Sigmoid colon (tissue), 7 donors: ENCODE results near the gene ENDOV. TPM values are rescaled to one million over a fixed set of nuclear protein-coding genes. Genes with fewer than 3 reads are reported as not detected.

ENCODE experiments used
- DNase-seq: peaks from one replicate; pipeline ENCODE4 v3.0.0-alpha.2; 2019
- H3K27ac ChIP-seq, 4 donors: fragments of 200-600 bp; sonication (generic); one replicate each; pipeline ENCODE4 v1.5.1; 2016 to 2019; ENCODE audit warnings: mild to moderate bottlenecking in 1 of 4
- H3K27me3 ChIP-seq, 3 donors: fragments of 200-600 bp; sonication (generic); one replicate each; pipeline ENCODE4 v1.5.1; 2019; ENCODE audit warnings: mild to moderate bottlenecking in 1 of 3
- H3K36me3 ChIP-seq, 4 donors: fragments of 200-600 bp; sonication (generic); one replicate each; pipeline ENCODE4 v1.5.1; 2016 to 2019
- H3K4me1 ChIP-seq, 4 donors: fragments of 200-600 bp; sonication (generic); one replicate each; pipeline ENCODE4 v1.5.1; 2017 to 2019
- H3K4me3 ChIP-seq, 4 donors: fragments of 200-600 bp; sonication (generic); one replicate each; pipeline ENCODE4 v1.5.1; 2017 to 2019; ENCODE audit warnings: mild to moderate bottlenecking in 2 of 4, moderate library complexity in 1 of 4
- H3K9me3 ChIP-seq, 4 donors: fragments of 200-600 bp in 3 of 4; sonication (generic) in 3 of 4; one replicate each; pipeline versions ENCODE4 v1.5.1 to v1.6.1; 2013 to 2019
- CTCF ChIP-seq, 4 experiments: fragments of 450-650 bp in 3 of 4; fragments of 200-600 bp in 1 of 4; IDR thresholded peaks; one replicate each; pipeline ENCODE4 v1.5.1; 2016 to 2019; ENCODE audit warnings: antibody characterized with exemption in 4 of 4, mild to moderate bottlenecking in 3 of 4, moderate library complexity in 2 of 4
- EP300 ChIP-seq, 4 donors: sonication (generic); formaldehyde crosslinking; IDR thresholded peaks; one replicate each; pipeline ENCODE4 v1.6.1; 2017; ENCODE audit warnings: antibody characterized with exemption in 4 of 4
- POLR2A ChIP-seq, 2 donors: fragments of 450-650 bp; IDR thresholded peaks; one replicate each; pipeline ENCODE4 v1.6.1; 2016; ENCODE audit warnings: antibody characterized with exemption in 2 of 2, mild to moderate bottlenecking in 2 of 2, moderate library complexity in 2 of 2
- POLR2AphosphoS5 ChIP-seq, 4 donors: sonication (generic); formaldehyde crosslinking; IDR thresholded peaks; one replicate each; pipeline ENCODE4 v1.6.1; 2017; ENCODE audit warnings: antibody characterized with exemption in 4 of 4
- WGBS, 2 donors: extraction: QIAGEN DNeasy Blood & Tissue Kit; methylation state at CpG; one replicate each; pipeline ENCODE4 v1.1.7; 2013; 5-methylcytosine and 5-hydroxymethylcytosine counted together
- intact Hi-C: fragments of 100-400 bp; cut with DNase I; formaldehyde crosslinking; loops from one replicate; pipeline ENCODE4 v1.15.1; 2023
- polyA plus RNA-seq, 3 donors: library from polyadenylated mRNA; stranded (reverse); fragments of 200-250 nt; gene quantifications; one replicate each; pipeline ENCODE4 v1.2.3, GENCODE V29; 2013
- total RNA-seq, 4 donors: library from RNA; depleted of rRNA; stranded (reverse); fragments of >200 nt; gene quantifications; one replicate each; pipeline ENCODE4 v1.1.0, GENCODE V29; 2016
- donor health status: healthy with polysubstance abuse.
- donor health status: Bipolar disorder and iron deficiency.
- donor health status: healthy.

The ENDOV gene
- total and polyA plus RNA-seq, 7 donors: 9.5 to 23.5 (median 17.4) TPM

- TF ChIP-seq POLR2AphosphoS5 (IDR thresholded peaks at IDR 0.05) (no peak), CTCF (IDR thresholded peaks at IDR 0.05) (no peak), POLR2A (IDR thresholded peaks at IDR 0.05) (no peak), EP300 (IDR thresholded peaks at IDR 0.05) (no peak)
- intact Hi-C loops: loop anchor here (10.0 kb wide), 1 partner anchor 365 kb away; no protein-coding TSS in a partner anchor
- DNase-seq: no peak
- Histone ChIP-seq H3K9me3 (no peaks in the 10 kb centered on the region), H3K27ac (no peak overlapping the region), H3K4me3 (no peak overlapping the region), H3K4me1 (peaks cover 0 to 16% (median 13%) of the 10 kb centered on the region in 4 donors), H3K27me3 (peaks cover 0 to 6% (median 6%) of the 10 kb centered on the region in 3 donors), H3K36me3 (peaks cover 0 to 56% (median 0%) of the 10 kb centered on the region in 4 donors)
- WGBS, 2 donors: 74 to 80% methylated on average over 11 of the region's 11 CpGs
Observed at GRCh38 chr17:80469667-80470066, 54.7 kb downstream of the ENDOV start.

GRCh38 chr17:80470603-80471002 is 55.6 kb downstream of the ENDOV start:
- 81 to 83% methylated on average over 21 of the region's 21 CpGs for WGBS, 2 donors
- DNase-seq: no peak
- intact Hi-C loops: loop anchor here (10.0 kb wide), 1 partner anchor 364 kb away; no protein-coding TSS in a partner anchor
- TF ChIP-seq POLR2AphosphoS5 (IDR thresholded peaks at IDR 0.05) (no peak), CTCF (IDR thresholded peaks at IDR 0.05) (no peak), EP300 (IDR thresholded peaks at IDR 0.05) (no peak), POLR2A (IDR thresholded peaks at IDR 0.05) (no peak)
- Histone ChIP-seq H3K27ac (no peak overlapping the region), H3K27me3 (peaks cover 0 to 11% (median 8%) of the 10 kb centered on the region in 3 donors), H3K36me3 (peaks cover 0 to 56% (median 0%) of the 10 kb centered on the region in 4 donors), H3K9me3 (no peaks in the 10 kb centered on the region), H3K4me3 (no peak overlapping the region), H3K4me1 (peaks cover 0 to 25% (median 22%) of the 10 kb centered on the region in 4 donors)

- no peak for DNase-seq
- intact Hi-C loops: loop anchor here (10.0 kb wide), 1 partner anchor 363 kb away; no protein-coding TSS in a partner anchor
- Histone ChIP-seq H3K27ac (no peak overlapping the region), H3K4me3 (no peak overlapping the region), H3K4me1 (peaks cover 1 to 36% (median 34%) of the 10 kb centered on the region in 4 donors), H3K36me3 (peaks cover 0 to 56% (median 0%) of the 10 kb centered on the region in 4 donors), H3K27me3 (peaks cover 3 to 22% (median 18%) of the 10 kb centered on the region in 3 donors), H3K9me3 (no peaks in the 10 kb centered on the region)
- TF ChIP-seq EP300 (IDR thresholded peaks at IDR 0.05) (no peak), CTCF (IDR thresholded peaks at IDR 0.05) (no peak), POLR2AphosphoS5 (IDR thresholded peaks at IDR 0.05) (no peak), POLR2A (IDR thresholded peaks at IDR 0.05) (no peak)
- WGBS, 2 donors: 68 to 69% methylated on average over 8 of the region's 8 CpGs
Observed at GRCh38 chr17:80471922-80472321, 57.0 kb downstream of the ENDOV start.

GRCh38 chr17:80472996-80473395 is 58.0 kb downstream of the ENDOV start:
- H3K36me3 ChIP-seq: peaks cover 0 to 54% (median 0%) of the 10 kb centered on the region in 4 donors
- peaks cover 12 to 33% (median 28%) of the 10 kb centered on the region in 3 donors for H3K27me3 ChIP-seq
- 57 to 80% methylated on average over 12 of the region's 12 CpGs for WGBS, 2 donors
- H3K9me3 ChIP-seq: no peaks in the 10 kb centered on the region
- H3K4me3 ChIP-seq: no peak overlapping the region
- TF ChIP-seq POLR2A (IDR thresholded peaks at IDR 0.05): no peak
- TF ChIP-seq CTCF (IDR thresholded peaks at IDR 0.05): no peak
- TF ChIP-seq EP300 (IDR thresholded peaks at IDR 0.05): no peak
- no peak for TF ChIP-seq POLR2AphosphoS5 (IDR thresholded peaks at IDR 0.05)
- DNase-seq: no peak
- peaks cover 6 to 47% (median 45%) of the 10 kb centered on the region in 4 donors for H3K4me1 ChIP-seq
- H3K27ac ChIP-seq: no peak overlapping the region
- intact Hi-C loops: loop anchor here (10.0 kb wide), 1 partner anchor 362 kb away; no protein-coding TSS in a partner anchor
